ENCODE data around the gene KRT78.

Gene KRT78

GRCh38 chr12:52822771-52823510, 25.9 kb downstream of the KRT78 start:
- DNase-seq, result no peak

- DNase-seq, result no peak
These were observed 26.8 kb downstream of the KRT78 start for GRCh38 chr12:52821826-52822660.

GRCh38 chr12:52821071-52821730, 27.6 kb downstream of the KRT78 start:
- no peak for DNase-seq

GRCh38 chr12:52820521-52820920, 28.3 kb downstream of the KRT78 start:
- DNase-seq, result no peak

- DNase-seq, result no peak
These were observed 28.9 kb downstream of the KRT78 start for GRCh38 chr12:52819731-52820510.

DNA sequence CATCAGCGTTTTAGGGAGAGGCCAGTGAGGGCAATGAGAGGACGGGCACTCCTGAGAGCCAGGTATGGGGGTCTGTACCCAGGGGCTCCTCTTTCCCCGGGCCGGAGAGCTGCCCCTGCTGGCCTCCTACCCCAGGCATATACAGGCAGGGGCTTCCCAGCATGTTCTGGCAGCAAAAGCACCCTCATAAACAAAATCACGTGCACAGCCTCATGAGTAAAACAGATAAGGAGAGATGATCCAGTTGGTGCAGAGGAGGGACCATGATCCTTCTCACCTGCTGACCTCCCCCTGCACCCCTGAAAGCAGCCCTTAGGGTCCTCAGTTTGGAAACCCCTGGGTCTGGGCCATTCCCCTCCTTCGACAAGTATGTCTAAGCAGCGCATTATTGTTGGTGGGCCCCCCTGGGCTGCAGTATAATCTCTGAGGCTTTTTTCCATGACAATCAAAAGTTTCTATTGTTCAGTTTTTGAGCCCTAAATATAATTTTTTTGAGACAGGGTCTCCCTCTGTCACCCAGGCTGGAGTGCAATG, 29.8 kb downstream of the KRT78 start:
- no peak for DNase-seq

DNA sequence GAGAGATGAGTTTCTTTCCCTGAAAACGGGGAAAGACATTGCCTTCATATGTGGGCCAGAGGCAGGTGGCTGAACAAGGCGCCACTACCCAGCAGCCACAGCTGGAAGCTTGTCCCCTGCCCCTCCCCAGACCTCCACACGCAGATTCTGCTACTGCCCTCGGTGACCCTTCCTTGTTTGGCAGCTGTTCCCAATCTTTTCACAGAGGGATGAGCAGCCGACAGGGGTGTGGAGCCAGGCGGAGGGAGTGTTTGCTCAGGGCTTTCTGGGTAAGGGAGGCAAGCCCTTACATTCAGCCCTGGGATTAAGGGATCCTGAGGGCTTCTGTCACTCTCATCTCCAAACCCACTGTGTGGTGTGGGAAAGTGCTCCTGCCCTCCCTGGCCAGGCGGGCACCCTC, 30.4 kb downstream of the KRT78 start:
- peak; percentile 10 to 44 for DNase-seq

GRCh38 chr12:52817699-52818238, 31.0 kb downstream of the KRT78 start:
- DNase-seq, result no peak

- no peak for DNase-seq
These were observed 31.6 kb downstream of the KRT78 start for GRCh38 chr12:52817003-52817698.

GRCh38 chr12:52815676-52816588, 32.9 kb downstream of the KRT78 start:
- DNase-seq, result no peak

DNA sequence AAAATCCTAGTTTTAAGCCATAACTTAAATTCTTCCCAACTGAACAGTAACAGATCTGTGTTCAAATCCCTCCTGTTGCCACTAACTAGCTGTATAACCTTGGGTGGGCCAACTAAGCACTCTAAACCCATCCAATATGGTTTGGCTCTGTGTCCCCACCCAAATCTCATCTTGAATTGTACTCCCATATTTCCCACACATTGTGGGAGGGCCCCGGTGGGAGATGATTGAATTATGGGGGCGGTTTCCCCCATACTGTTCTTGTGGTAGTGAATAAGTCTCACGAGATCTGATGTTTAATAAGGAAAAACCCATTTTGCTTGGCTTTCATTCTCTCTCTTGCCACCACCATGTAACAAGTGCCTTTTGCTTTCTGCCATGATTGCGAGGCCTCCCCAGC, 33.6 kb downstream of the KRT78 start:
- no peak for DNase-seq

- DNase-seq, result no peak
These were observed 34.1 kb downstream of the KRT78 start for GRCh38 chr12:52814710-52815155.

DNA sequence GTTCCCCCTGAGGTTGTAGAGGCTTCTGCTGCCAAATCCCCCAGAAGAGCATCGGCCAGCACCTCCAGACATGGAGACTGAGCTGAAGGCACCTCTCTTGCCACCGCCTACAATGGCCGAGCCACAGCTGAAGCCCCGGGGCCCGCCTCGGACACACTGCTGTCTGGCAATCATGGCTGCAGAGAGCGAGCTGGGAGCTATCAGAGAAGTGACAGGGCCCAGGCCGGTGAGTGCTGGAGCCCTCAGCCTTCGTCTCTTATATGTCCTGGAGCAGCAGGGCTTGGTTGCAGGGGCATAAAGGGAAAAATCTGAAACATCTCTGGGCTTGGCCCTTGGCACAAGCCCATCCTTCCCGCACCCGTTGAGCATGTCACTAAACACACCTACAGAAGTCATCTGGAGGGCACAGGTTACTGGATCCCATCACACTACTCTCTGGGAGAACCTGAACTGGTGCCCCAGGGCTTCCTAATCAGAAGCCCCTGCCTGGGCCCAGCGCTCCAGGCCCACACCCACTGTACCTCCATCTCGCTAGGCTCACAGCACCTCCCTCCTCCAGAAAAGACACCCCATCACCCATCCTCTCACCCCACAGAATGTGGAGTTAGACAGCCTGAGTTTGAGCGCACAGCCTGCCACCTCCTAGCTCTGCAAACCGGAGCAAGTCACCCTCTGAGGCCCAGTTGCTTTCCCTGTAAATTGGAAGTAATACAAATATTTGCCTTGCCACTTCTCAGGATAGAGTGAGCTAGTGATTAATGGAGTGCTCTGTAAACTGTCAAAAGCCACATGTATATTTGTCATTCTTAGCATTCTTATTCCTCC, 34.7 kb downstream of the KRT78 start, which contains the start of gene KRT4:
TSS of gene KRT4 (minus strand) at position 232 of the 825 bp plus-strand sequence. CDS start at position 174, 58 bp downstream.
- no peak for DNase-seq

- no peak for DNase-seq
These were observed 35.5 kb downstream of the KRT78 start for GRCh38 chr12:52813203-52813819.

- no peak for DNase-seq
These were observed 36.0 kb downstream of the KRT78 start for GRCh38 chr12:52812749-52813148.

DNA sequence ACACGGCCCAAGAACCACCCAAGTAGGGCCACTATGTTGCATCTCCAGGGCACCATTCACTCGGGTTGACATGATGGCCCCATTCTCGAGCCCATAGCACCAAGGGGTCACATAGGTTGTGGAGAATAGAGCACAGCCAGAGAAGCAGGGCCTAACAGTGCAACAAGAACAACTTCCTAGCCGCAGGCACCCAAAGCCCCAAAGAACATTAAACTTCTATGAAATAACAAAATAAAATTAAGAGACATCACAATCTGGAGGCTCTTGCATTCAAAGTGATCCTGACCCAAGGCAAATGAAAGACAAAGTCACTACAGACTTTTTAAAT, 36.8 kb downstream of the KRT78 start:
- no peak for DNase-seq

DNA sequence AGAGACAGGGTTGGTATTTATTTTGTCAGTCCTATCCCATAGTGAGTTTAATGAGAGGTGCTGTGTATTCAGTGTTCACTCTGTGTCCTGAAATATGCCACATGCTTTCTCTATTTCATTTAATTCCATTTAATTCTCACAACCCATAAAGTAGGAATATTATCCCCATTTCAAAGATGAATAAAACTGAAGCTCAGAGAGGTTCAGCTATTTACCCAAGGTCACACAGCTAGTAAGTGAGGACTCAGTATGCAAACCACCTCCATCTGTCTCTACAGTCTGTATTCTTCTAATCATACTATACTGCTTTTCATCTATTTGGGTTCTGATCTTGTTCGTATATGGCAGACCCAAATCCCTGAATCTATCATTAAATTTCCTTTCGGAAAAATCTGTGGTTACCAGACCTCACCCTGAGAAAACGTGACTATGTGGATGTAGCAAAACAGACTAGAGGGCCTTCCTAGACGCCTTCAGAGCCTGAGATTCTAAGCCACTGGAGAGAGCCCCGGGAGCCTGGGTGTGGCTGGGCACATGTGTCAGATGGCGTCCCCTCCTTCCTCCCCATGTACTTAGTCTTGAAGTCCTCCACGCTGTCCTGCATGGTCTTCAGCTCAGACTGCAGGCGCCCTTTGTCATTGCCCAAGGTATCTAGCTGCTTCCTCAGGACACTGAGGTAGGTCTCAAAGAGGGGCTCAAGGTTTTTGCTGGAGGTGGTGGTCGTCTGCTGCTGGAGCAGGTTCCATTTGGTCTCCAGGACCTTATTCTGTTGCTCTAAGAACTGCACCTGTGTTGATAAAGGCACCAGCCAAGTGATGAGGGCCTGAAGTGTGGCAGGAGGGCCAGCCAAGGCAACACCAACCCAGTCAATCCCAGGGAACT, 37.4 kb downstream of the KRT78 start:
- no peak for DNase-seq

DNA sequence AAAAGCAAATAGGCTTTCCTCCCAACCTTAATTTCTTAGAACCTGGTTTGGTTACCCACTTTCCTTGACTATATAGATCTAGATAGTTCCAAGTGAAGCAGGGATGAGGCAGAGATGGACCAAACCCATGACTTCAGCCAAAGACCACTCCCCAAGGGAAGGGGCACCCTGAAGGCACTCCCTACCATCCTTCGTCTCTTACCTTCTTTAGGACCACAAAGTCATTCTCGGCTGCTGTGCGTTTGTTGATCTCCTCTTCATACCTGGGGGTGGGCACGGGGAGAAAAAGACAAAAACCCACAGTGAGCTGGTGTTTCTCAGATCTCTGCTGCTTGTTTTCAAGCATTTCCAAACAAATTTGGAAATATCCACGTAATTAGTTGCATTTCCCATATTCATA, 38.2 kb downstream of the KRT78 start:
- no peak for DNase-seq
